Hypothalamus (tissue), 51 donors: ENCODE results near the gene HLA-F.

ENCODE experiments used
- DNase-seq, 51 donors: peaks; one replicate each; lab custom pipeline; 2025; lab: John Stamatoyannopoulos, UW

Gene HLA-F

DNA sequence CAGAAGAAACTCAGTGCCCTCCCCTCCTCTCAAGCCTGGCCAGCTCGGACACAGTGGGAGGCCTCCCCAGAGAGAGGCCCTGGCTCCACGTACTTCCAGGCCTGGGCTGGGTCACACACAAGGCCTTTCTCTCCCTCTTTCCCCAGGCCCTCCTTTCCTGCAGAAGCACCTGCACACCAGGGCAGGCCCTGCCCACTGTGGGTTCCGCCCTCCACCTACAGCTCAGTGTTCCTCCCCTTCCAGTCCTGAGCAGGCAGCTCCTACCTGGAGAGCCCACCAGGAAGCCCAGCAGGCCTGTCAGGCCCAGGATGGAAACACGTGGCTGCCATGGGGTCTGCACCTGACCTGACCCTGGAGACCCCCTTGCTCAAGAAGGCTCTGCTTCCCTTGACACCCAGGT, 18.9 kb downstream of the HLA-F start:
- no peak for DNase-seq

DNA sequence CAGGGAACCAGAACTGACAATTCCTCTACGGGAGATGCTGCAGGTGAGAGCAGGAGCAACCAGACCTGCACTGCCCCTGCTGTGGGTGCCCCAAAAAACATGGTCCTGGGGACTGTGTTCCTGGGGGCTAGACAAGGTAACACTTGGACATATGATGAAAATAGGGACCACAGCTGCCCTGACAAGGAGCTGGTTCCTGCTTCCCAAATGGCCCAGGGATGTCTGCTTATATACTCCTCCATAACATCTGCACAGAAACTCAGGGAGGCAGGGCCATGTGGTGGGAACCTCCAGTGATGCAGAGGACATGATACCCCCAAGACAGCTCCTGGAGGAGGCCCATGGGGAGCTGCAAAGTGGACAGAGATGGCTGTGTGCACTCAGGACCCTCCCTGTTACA, 19.8 kb downstream of the HLA-F start:
- no peak for DNase-seq

DNA sequence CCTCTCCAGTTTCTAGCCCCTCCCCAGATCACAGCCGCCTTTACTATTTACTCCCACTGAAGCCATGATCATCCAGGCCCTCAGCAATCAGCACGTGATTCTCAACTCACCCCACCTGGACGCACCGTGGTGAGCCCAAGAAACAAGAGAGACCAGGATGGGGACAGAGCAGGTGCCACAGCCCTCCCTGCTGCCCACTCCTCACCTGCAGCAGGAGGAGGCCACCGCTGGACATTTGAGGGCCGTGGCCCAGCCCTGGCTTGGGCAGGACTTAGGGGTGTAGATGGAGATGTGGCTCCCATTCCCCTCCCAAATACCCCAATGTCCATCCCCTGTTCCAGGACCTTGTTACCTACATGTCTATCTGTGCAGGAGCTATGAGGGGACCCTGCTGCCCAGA, 20.3 kb downstream of the HLA-F start:
- DNase-seq, result no peak

DNA sequence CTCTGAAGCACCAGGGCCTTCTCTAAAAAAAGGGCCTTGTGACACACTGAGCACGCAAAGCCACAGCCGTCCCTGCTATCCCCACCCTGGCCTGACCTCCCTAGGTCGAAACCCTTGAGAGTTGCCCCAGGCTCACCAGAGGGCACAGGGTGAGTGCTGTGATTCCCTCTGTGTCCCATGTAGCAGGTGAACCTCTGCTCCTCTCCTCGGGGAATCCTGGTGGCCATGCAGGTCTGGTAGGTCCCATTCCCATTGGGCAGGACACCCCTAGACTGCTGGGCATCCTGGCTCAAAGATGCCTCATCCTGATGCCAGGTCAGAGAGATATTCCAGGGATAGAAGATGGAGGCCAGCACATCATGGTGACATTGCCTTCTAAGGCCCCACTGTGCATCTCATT, 20.9 kb downstream of the HLA-F start:
- no peak for DNase-seq

DNA sequence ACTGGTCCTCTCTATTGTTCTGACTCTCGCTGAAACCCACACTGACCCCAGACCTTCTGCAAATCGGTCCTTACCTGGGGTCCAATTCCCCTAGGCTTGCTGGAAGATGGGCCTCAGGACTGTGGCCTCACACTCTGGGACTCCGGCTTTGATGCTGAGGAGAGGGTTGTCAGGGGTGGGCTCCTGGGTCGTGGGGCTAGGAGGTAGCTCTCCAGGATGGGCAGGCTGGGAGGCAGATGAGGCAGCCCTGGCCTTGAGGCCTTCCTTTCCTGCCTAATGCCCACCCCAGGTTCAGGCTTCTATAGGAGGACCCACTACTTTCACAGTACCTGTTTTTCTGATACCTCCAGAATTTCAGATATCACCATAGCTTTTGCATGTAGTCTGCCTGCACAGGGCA, 21.4 kb downstream of the HLA-F start:
- no peak for DNase-seq

DNA sequence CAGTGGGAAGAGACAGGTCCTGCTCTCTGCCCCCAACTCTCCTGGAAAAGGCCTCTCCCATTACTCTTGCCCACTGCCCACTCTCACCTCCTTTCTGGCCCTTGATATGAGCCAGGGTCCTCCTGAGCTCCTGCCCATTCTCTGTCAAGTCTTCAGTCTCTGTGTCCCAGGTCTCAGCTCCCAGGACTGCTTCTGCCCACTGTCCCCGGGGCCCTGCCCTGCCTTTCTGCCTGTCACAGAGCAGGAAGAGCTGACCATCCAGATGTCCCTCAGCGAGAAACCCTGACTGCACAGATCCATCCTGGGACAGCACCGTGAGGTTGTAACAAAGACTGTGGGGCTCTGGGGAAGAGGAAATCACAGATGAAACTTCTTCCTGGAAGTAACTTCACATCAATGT, 22.2 kb downstream of the HLA-F start:
- no peak for DNase-seq

DNA sequence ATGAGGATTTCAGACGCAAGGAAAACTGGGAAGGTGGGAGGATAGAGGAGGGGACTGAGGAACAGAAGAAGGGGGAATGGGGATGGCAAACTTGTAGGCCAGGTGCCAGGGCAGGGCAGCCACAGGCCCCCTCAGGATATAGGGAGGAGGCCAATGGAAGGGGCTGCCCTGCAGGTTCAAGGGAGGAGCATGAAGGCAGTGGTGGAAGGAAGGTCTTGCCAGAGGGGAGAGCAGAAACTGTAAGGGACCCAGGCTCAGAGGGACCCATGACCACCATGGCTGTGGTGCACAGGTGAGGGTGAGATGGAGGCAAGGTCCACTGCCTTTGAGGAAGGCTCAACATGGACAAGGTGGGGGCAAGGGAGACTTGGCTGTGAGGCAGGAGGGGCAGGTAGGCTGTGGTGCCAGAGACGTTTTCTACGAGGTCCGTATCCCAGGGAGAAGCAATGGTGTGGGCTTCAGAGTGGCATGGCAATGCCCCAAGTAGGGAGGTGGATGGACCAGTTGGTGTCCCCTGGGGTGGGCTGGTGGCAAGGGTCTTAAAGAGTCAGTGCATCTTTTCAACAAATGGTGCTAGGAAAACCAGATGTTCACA, 22.7 kb downstream of the HLA-F start:
- no peak for DNase-seq

DNA sequence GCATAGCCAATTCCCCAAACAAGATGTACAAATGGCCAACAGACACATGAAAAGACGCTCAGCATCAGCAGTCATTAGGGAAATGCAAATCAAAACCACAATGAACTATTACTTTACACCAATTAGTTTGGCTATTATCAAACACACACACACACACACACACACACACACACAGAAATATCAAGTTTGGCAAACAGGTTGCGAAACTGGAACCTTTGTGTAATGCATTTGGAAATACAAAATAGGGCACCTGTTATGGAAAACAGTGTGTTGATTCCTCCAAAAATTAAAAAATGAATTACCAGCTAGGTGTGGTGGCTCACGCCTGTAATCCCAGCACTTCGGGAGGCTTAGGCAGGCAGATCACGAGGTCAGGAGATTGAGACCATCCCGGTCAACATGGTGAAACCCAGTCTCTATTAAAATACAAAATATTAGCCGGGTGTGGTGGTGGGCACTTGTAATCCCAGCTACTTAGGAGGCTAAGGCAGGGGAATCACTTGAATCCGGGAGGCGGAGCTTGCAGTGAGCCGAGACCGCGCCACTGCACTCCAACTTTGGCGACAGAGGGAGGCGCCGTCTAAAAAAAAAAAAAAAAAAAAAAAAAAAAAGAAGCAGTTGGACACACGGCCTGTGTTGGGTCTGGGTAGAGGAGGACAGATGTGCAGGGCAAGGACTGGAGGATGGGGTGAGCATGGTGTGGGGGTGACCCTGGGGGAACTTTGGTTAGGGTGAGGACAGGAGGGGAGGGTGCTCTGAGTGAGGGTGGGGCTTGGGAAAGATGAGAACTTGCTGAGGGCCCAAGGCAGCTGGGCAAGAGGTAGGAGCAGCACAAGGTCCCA, 23.8 kb downstream of the HLA-F start:
- DNase-seq, result no peak

DNA sequence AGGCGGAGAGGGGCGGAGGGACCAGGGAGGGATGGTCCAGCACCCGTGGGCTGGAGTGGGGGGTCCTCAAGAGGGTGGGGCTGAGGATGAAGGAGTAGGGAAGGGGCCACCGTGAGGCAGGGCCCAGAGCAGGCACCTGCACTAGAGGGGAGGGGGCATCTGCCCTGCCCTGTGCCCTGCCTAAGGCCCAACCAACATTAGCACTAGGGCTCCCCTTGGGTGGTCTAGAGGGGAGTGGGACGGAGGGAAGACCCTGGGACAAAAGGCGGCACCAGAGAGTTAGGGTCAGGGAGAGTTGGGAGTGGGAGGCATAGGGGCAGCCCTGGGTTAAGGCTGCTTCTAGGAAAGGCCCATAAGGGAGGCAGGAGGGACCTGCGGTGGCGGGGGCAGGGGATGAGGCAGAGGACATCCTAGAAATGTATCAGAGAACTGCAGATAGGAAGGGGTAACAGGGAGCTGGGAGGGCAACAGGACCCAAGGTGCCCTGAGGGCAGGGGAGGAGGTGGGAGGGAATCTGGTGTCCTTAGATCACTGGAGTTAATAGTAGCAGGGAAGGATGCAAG, 24.5 kb downstream of the HLA-F start:
- DNase-seq, result no peak

DNA sequence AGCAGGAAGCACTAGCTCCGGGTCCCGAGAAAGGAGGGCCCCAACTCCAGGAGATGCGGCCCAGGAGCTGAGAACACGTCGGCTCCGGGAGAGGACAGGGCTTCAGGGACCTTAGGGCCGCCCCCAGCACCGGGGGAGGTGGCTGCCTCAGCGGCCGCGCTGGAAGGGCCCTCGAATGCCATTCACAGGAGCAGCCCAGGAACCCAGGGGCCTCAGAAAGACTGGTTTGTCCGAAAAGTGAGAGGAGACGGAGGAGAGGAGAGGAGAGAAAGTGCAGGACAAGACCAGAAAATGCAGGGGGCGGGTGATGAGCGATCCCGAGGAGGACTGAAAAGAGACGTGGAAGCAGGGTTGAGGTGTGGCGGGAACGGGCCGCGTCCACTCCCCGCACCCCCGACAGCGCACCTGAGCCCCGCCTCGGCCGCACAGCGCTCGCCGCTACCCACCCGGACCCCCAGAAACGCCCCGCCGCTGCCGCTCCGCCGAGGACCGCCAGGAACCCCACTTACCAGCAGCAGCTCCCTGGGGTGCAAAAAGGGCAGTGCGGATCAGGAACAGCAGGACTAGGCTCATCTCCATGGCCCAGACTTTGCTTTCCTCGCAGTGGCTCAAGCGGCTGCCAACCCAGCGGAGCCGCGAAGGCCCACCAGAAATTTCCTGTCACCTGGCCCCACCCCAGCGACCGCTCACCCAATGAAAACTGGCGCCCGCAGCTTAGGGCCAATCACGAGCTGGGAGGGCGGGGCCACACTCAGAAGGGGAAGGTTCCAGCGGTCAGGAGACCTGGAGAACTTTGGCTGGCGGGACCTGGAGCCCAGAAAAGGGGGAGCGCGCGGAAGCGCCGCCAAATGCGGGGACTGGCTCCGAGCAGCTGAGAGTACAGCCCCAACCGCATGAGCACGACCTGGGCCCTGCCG, 25.4 kb downstream of the HLA-F start:
- DNase-seq, result peak; percentile 14 to 92 (median 72)

DNA sequence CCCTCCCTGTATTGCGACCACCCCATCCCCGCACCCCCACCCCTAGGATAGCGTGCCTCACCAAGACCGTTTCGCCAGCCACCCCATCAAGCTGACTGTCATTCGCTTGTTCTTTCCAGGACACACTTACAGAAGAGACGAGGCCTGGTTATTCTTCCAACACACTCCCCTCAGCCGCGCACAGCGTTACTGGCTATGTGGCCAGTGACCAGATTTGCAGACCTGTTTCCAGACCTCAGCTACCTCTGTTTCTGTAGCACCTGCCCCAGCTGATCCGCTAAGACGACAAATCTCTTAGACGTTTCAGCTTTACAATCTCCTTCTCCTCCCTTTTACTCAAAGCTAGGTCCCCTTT, 26.1 kb downstream of the HLA-F start:
- DNase-seq, result peak in 1 of 51 donors; percentile 33

DNA sequence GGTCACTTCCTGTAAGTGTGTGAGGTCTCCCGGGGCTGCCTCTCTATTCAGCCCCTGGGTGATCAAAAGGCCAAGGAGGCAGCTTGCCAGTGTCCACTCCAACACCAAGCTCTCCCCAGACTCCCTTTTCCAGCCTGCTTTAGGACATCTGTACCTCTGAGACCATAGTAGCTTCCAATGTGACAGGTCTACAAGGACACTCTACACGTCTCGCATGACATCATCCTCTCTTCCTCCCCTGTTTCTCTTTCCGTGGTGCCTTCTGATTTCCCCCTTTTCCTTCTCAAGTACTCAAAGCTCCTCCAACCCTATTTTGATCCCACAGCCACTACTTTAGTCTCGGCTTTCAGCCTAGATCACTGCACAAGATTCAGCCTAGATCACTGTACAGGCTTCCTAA, 26.4 kb downstream of the HLA-F start:
- no peak for DNase-seq

DNA sequence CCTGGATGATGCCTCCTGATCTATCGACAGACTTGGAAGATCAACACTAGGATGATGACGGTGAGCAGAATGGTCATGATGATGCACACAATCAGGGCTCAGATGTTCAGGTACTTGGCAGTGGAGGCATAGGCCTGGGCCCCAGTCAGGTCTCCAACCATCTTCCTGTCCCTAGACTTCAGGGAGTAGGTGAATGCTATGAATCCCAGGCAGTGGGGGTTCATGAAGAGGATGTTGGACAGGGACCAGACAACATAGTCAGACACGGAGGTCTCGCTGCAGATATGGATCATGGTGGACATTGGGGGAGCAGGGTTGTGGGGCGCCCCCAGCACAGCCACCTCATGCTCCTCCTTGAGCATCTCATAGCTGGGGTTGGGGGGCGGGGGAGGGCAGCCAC, 27.5 kb downstream of the HLA-F start:
- DNase-seq, result no peak

DNA sequence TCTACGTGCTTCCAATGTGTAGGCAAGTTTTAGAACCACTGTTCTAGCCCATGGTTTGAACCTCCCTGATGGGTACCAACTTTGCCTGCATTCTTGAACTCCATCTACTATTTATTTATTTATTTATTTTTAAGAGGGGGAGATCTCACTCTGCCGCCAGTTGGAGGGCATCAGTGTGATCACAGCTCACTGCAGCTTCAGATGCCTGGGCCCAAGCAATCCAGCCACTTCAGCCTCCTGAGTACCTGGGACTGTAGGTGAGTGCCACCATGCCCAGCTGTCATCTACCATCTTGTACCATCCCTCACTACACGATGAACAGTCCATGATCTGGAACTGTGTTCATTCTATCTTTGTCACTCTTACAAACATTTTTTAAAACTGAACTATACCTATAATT, 28.2 kb downstream of the HLA-F start:
- no peak for DNase-seq

DNA sequence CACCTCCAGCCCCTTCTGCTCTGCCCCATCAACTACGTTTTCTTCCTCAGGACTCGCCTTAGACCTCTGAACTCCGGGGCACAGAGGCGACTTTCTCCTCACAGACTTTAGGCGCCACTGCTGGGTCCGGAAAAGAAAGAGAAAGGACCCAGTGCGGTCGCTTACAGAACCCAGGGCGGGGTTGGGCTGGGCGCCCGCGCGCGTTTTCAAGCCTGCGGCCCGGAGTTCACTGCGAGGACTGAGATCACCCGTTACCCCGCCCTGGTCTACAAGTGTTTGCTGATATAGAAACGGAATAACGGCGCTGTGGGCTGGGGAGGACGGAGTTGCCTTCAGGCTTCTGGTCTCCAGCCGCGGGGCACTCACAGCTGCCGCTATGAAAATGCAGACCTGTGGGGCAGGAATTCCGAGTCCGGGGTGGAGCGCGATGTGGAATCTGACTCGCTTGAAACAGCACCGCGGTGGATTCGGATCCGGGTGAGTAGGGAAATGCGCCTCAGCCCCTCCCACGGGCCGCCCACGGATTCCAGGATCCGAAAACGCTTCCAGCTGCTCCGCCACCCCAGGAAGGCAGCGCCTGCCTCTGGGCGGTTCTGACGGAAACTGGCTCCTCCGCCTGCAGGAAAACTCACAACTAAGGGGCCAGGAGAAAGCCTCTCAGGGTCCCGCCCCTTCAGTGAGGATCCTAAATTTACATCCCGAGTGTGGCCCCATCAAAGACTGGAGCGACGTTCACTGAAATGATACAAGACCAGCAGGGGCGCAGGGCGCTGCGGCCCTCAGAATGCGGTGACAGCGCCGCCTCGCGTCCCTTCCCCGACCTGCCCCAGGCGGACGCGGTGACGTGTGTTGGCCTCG, 29.4 kb downstream of the HLA-F start:
- peak in 50 of 51 donors; percentile 10 to 90 (median 64) for DNase-seq

DNA sequence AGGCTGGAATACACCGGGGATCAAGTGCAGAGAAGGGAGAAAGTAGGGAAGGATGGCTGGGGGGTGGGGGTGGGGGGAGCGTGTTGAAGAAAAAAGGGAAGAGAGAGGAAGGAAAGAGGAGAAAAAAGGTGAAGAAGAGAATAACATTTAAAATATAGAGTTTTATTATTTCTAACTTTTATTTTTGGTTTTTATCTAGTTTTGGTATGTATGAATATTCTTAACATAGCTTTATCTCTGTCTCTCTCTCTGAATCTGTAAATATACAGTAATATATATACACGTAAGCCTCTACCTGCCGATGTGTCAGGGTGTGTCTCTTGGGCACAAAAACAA, 30.0 kb downstream of the HLA-F start:
- DNase-seq, result no peak

DNA sequence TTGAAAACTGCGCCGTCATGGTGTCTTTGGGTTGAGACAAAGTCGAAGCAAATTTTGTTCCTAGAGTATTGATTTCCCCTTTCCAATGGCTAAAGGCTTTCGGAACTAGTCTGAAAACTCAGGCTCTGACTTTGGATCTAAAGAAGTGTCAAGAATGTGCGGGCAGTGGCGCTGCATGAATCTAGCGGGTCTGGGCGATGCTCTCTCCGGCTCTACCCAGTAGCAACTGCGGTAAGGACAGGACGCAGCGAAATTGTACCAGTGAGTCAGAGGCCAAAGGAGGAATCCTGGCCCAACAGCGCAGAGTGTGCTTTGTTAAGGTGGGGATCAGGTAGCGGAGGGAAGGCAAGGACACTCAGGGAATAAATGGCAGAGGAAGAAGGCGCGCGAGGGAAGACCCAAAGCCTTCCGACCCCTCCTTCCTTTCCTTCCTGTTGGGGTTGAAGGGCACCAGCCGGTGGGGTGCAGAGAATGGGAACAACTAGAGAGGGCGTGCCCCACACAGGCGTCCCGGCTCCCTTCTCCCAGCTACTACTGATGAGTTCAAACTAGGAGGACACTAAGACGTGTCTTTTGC, 32.1 kb downstream of the HLA-F start:
- no peak for DNase-seq

DNA sequence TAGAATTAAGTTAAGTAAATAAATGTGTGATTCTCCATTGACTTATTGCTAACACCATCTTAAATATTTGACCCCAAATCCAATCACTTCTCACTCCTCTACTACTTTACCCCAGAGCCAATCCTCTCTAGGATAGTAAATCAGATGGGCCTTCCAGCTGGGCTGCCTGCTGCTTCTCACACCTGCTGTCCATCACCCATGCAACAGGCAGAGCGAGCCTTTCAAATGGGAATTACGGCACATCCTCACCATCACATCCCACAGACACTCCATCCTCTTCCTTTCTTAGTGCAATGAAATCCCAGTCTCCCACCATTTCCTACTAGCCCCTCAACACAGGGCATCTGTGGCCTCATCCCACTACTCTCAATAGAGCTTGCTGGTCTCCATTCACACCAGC, 34.0 kb downstream of the HLA-F start:
- DNase-seq, result no peak

DNA sequence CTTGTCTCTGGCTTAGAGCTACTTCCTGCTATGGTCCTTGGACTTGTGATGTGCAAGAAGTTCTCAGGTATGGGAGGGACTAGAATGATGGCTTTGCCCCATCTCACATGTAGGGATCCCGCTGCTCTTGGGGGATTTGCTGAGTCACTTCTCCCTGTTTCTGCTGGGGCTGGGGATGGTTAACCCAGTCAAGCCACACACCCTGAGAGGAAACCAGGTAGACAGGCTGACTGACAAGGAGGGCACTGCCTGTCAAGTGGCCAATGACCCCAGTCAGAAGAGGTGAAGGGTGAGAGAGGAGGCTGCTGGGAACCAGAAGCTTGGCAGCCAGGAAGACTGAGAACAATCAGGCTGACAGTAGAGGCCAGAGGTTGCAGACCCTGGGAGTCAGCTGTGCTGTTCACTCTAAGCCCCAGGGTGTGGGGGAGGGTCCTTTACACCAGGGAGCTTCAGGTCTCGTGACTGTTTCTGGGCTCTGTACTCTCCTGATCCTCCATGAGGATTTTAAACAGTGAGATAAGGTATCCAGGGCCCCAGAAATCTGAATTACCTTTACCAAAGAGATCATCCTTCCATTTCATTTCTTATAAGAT, 34.6 kb downstream of the HLA-F start:
- no peak for DNase-seq

DNA sequence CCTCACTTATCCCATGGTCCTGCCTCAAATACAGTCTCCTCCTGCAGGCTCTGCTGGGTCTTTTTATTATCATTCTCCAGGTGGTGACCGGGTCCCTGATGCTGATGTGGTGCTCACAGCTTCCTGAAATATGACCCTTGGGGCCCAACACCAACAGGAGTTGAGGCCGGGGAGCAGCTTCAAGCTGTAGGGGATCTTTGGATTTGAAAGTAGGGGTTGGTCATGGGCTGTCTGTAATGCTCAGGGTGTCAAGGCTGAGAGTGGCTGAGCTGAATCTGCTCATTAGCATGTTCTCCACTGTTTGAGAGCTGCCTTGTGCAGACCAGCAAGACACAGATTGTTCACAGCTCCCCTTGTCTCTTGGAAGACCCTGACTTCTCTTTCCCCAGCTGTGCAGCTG, 35.5 kb downstream of the HLA-F start:
- DNase-seq, result no peak
